ENCODE results near the gene YRDC.

YRDC gene

DNA sequence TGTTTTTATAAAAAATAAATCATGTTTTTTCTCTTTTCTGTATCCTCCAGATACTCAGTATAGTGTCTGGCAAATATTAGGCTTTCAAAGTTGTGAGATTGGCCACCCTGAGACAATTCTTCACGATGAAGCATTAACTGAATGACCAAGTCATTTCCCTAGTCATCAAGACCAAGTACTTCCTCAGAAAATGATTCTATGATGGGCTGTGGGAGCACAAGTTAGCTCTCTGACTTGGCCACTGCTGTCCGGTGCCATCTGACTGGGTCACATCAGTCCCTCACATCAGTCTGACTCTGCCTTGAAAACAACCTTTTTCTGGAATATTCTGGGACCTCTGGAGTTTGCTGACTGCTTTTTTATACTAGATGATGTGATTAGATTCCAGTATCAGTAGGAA lies 13.5 kb upstream of the YRDC start:
- TF ChIP-seq, protein P1, sequence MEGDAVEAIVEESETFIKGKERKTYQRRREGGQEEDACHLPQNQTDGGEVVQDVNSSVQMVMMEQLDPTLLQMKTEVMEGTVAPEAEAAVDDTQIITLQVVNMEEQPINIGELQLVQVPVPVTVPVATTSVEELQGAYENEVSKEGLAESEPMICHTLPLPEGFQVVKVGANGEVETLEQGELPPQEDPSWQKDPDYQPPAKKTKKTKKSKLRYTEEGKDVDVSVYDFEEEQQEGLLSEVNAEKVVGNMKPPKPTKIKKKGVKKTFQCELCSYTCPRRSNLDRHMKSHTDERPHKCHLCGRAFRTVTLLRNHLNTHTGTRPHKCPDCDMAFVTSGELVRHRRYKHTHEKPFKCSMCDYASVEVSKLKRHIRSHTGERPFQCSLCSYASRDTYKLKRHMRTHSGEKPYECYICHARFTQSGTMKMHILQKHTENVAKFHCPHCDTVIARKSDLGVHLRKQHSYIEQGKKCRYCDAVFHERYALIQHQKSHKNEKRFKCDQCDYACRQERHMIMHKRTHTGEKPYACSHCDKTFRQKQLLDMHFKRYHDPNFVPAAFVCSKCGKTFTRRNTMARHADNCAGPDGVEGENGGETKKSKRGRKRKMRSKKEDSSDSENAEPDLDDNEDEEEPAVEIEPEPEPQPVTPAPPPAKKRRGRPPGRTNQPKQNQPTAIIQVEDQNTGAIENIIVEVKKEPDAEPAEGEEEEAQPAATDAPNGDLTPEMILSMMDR (IDR thresholded peaks at IDR 0.05; ENCODE audit: extremely low read depth, missing control alignments): no peak

DNA sequence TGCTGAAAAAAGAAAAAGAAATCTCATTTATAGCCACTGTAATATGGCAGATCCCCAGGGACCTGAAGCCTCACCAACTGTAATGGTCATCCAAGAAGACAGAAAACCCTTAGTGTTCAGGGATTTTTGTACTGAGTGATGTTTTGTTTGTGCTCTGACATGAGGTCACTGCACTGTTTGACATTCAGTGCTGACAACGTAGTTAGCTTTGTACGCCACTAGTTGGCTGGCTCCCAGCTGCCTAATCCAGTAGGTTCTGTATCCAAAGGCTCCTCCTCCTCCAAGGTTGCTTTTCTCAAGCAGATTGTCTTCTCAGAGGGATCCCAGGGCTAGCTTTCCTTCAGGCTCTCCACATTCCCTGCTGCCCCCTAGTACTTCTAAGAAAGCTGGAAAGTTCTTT lies 9.5 kb upstream of the YRDC start:
- TF ChIP-seq, protein P1 (IDR thresholded peaks at IDR 0.05; ENCODE audit: extremely low read depth, missing control alignments): no peak
- no peak for DNase-seq (ENCODE audit: low spot score)

More for the DNA sequence above, 13.5 kb upstream of the YRDC start:
- DNase-seq (ENCODE audit: low spot score): no peak

DNA sequence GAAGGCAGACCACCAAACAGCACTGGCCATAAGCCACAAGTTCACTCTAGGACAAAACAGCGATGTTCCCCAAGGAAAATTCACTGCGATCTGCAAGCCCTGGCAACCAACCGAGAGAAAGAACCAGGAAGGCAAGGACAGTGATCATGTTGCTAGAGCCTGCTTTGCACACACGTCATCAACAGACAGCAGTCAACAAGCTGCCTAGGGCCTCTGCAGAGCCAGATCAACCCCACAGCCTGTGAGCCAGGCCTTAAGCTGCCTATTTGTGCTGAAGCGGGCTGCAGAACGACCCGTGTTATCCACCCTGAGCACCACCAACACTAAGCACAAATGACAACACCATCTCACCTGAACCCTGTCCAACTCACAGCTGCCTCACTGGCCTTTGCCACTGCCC lies 6.2 kb upstream of the YRDC start:
- DNase-seq (ENCODE audit: low spot score): no peak
- TF ChIP-seq, protein P1 (IDR thresholded peaks at IDR 0.05; ENCODE audit: extremely low read depth, missing control alignments): no peak

DNA sequence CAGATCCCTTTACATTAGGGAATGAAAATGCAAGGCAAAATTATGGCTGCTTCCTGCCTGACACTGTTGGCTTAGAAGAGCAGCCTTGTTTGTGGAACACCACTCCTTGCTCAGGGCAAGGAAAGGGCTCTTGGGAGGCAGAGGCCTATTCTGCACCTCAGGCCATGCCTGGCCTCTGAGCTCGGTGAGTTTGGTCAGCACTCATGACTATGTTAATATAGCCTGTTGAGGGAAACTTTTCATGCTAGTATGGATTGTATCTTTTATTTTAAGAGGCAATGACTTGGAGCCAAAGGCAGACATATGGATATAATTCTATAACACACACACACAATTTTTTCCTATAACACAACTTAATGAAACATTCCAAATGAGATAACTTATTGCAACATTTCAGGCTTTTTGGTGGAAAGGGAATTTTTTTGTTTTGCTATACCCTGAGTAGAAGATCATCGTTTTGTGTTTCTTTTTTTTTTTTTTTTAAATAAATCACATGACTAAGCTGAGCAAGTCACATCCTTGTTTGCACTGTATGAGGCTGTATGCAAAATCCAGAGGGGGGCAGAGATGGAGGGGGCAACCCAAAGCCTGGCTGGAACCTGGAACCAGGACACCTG lies 5.6 kb upstream of the YRDC start:
- TF ChIP-seq, protein P1 (IDR thresholded peaks at IDR 0.05; ENCODE audit: extremely low read depth, missing control alignments): no peak
- DNase-seq (ENCODE audit: low spot score): no peak

DNA sequence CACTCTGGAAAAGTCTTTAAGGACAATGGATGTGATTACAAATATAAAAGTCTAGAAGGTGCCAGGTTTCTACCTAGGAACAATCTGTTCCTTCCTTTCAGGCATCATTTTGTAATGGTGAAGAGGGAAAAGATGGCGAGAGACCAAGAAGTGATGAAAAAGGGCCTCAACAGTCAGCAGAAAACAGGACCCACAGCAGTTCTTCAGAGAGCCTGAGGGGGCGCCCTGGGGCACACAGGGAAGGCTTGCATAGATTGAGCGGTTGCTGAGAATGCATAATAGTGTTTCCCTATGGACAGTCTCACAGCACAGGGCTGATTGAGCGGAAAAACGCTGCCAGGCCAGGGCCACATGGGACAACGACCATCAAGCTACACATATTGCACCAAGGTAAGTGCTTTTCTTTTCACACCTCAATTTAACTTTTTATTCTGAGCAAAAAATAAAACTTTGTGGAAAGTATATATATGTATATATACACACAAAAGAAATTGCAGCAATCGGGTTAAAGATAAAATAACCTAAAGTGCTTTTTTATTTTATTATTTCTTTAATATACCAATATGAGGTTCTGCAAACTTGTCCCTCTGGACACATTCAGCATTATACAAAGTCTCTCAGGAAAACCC lies 3.1 kb upstream of the YRDC start:
- peak; percentile 79 for DNase-seq (ENCODE audit: low spot score)
- TF ChIP-seq, protein P1 (IDR thresholded peaks at IDR 0.05; ENCODE audit: extremely low read depth, missing control alignments): peak; percentile 86

GRCh38 chr1:37809942-37810341 lies 1.9 kb upstream of the YRDC start:
- TF ChIP-seq, protein P1 (IDR thresholded peaks at IDR 0.05; ENCODE audit: extremely low read depth, missing control alignments): no peak
- DNase-seq (ENCODE audit: low spot score): no peak

DNA sequence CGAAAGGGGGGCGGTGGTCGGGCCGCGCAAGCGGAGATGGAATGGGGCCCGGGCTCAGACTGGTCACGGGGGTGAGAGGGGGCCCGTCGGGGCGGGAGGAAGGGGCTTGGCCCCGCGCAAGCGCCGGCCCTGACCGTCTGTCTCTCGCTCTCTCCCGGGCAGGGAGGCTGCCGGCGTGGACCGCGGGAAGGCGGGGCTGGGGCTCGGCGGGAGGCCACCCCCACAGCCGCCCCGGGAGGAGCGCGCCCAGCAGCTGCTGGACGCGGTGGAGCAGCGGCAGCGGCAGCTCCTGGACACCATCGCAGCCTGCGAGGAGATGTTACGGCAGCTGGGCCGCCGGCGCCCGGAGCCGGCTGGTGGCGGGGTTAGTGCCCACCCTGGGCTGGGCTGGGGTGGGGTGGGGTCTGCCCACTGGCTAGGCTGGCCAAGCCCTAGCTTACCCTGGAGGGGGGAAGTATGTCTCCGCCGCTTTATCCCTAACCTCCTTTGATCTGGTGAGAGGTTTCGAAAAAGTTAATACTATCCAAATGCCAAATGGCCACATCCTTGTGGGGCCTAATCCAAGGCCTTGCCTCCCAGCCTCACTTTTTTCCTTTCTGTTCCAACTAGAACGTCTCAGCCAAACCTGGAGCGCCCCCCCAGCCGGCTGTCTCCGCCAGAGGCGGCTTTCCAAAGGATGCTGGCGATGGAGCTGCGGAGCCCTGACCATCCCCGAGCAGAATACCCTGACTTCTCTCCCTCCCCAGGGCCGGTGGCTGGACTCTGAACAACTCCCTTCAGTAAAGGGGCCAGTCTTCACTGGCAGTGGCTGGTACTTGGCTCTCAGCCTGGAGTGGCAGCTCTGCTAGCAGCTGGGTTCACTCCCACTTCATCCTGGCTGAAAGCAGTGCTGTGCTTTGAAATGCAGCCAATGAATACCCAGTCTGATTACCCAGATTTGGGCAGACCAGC lies 636 bp upstream of the YRDC start:
- DNase-seq (ENCODE audit: low spot score): peak; percentile 92
- TF ChIP-seq, protein P1 (IDR thresholded peaks at IDR 0.05; ENCODE audit: extremely low read depth, missing control alignments): no peak

Measured in GM20000 (cell line).